ENCODE measurements around the gene SIGLEC8.

- TF ChIP-seq CTCF (conservative IDR thresholded peaks at IDR 0.05) (no peak), ZFX (IDR thresholded peaks at IDR 0.05) (no peak)
These were observed 21.5 kb upstream of the SIGLEC8 start for GRCh38 chr19:51479531-51480331.

All from C4-2B (cell line).